ENCODE measurements around the gene NOP9.

Gene NOP9

DNA sequence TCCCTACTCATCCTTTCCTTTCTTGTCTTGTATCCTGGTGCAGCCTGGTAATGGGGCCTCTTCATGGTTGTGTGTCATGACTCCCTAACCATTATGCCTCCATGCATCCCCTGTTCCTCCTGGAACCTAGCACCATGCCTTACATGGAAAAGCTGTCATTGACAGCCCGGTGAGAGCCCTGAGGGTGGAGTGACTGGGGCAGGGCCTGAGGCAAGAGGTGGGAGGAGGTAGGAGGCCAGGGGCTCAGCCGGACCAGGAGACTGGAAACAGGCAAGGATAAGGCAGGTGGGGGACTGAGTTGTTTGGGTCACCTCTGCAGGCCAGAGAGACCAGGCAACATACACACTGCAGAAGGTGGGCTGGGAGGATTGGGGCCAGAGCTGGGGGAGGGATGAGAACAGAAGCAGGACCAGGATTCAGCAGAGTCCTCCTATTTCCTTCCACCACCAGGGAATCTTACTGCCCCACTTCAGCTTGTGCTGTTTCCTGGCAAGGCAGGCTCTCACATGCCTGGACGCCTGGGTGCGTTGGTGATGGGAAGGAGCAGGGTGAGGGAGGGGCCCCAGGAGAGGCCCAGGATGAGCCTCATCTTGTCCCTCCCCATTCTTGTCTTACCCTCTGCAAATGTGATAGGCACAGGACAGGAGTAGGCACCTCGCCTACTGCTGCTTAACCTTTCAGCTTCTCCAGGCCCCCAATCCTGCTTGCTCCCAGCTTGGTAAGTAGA is 10.1 kb downstream of the NOP9 start, which contains the start of gene LTB4R2:
Gene LTB4R2, plus strand, starts transcription at position 603 of the 727 bp plus-strand sequence. CDS start 525 bp downstream, outside the sequence.
- no peak for DNase-seq (ENCODE audit: low read depth in 3 of 3, low spot score in 1 of 3)

GRCh38 chr14:24310265-24310645 is 10.6 kb downstream of the NOP9 start:
- no peak for DNase-seq (ENCODE audit: low read depth in 3 of 3, low spot score in 1 of 3)

GRCh38 chr14:24310646-24311604 is 11.3 kb downstream of the NOP9 start, which contains the start of gene LTB4R:
Gene LTB4R (plus strand): TSS chr14:24311502. CDS start chr14:24315652, 4,150 bp downstream.
- peak in 2 of 3 donors; percentile 24 to 40 for DNase-seq (ENCODE audit: low read depth in 3 of 3, low spot score in 1 of 3)

DNA sequence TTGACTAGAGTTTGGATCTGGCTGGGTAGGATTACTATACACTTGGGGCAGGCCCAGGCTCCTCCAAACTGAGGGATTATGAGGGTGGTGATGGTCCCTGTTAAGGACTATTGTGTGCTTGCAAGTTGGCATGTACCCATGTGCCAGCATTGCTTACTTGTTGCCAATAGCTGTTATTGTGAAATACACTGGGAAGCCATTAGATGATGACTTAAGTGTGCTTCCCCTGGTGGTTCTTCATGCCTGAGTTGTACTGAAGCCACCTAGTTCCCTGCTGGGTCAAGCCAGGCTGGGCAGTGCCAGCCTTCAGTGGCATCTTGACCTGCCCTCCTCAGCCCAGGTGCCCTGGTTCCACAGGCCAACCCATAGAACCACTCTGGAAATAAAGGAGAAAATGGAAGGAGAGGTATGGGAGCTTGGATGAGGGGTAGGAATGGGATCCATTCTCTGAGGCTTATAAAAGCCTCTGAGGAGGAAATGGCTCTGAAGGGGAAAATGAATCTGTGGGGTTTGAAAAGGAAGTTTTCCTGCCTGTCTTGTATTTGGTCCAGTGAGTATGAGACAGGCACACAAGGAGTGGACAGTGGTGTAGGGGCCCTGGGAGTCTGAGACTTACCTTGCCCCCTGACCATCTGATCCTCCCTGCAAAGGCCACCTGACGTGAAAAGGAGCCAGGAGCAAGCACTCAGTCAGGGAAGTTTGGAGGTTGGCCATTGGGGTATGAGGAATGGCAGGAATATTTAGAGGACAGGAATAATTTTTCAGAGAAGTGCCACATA is 12.4 kb downstream of the NOP9 start:
- no peak for DNase-seq (ENCODE audit: low read depth in 3 of 3, low spot score in 1 of 3)

DNA sequence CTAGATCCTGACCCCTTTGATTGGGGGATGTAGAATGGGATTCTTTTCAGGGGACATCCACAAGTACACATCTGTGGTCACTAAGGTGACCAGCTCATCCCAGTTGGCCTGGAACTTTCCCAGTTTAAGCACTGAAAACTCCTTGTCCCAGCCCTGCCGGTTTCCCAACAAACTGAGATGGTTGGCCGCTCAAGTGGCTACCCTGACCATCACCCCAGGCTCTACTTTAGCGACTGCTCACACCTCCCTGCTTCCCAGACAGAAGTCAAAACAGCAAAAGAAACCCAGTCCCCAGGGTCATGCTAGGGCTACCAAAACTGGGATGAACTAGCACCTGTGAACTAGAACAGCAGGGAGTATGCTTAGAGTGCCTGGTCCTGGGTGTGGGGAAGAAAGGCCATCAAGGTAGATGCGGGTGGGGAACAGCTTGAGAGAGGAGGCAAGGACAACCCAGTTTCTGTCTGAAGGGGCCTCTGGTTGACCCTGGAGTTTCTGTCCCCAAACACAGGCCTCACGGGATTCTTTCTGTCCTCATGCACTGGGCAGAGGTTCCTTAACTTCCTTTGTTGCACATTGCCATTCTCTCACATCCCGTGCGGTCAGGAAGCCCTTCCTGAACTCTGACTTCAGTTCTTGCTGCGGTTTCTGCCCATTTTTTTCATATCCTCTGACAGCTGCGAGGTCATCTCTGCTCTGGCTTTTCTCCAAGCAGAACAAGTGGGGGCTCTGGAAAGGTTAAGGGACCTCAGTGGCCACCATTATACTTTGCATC is 13.3 kb downstream of the NOP9 start:
- DNase-seq (ENCODE audit: low read depth in 3 of 3, low spot score in 1 of 3), result no peak

GRCh38 chr14:24313913-24314312 is 14.3 kb downstream of the NOP9 start:
- no peak for DNase-seq (ENCODE audit: low read depth in 3 of 3, low spot score in 1 of 3)

DNA sequence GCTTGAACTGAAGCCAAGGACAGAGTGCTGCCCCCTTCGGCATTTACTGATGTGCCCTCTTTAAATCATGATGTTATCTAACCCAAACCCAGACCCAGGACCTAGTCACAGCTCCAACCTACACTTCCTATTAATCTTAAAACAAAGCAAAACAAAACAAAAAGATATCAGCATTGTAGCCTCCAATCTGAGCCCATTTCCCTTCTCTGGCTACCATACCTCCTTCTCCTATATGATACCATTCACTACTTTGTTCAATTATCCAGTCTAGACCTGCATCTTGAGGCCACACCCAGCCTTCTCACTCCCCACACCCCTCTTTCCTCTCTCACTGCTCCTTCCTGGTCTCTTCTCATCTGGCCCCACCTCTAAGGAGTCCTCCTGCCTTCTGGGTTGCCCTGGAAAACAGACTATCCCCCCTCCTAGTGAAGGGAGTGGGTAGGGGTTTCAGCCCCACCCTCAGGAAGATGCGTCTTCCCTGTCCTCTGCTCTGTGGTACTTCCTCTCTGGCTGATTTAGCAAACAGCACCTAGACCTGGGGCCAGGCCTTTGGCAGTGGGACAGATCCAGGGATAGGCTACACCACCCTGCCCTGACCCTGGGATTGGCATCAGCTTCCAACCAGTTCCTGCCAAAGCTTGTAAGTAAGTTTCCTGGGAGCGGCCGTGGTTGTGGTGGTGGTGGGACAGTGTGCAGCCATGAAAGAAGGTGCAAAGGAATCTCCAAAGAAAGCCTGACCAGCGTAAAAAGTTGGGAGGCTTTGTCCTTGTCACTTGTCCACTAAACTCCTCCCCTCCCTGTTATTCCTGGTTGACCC is 14.9 kb downstream of the NOP9 start:
- DNase-seq (ENCODE audit: low read depth in 3 of 3, low spot score in 1 of 3), result no peak

DNA sequence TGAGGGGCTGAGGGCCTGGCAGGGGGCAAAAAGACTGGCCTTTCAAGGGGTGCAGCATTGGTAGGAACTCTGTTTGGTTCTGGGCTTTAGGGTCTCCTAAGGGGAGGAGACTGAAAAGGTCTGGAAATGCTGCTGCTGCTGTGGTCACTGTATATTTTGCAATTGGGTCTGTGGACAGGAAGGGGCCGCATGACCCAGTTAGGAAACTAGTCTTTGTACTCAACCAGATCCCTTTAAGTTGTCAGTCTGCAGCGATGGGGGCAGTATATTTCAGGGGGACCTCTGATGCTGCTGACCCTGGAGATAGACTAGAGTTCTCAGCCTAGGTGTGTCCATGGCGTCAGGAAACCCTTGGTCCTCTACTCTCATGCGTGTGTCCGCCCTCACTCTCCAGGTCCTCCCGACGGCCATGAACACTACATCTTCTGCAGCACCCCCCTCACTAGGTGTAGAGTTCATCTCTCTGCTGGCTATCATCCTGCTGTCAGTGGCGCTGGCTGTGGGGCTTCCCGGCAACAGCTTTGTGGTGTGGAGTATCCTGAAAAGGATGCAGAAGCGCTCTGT is 15.7 kb downstream of the NOP9 start:
- DNase-seq (ENCODE audit: low read depth in 3 of 3, low spot score in 1 of 3), result no peak

- DNase-seq (ENCODE audit: low read depth in 3 of 3, low spot score in 1 of 3), result no peak
Observed at GRCh38 chr14:24315807-24316596, 16.4 kb downstream of the NOP9 start.

DNA sequence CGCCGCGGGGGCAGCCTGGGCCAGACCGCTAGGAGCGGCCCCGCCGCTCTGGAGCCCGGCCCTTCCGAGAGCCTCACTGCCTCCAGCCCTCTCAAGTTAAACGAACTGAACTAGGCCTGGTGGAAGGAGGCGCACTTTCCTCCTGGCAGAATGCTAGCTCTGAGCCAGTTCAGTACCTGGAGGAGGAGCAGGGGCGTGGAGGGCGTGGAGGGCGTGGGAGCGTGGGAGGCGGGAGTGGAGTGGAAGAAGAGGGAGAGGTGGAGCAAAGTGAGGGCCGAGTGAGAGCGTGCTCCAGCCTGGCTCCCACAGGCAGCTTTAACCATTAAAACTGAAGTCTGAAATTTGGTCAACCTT is 16.9 kb downstream of the NOP9 start:
- DNase-seq (ENCODE audit: low read depth in 3 of 3, low spot score in 1 of 3), result no peak

DNA sequence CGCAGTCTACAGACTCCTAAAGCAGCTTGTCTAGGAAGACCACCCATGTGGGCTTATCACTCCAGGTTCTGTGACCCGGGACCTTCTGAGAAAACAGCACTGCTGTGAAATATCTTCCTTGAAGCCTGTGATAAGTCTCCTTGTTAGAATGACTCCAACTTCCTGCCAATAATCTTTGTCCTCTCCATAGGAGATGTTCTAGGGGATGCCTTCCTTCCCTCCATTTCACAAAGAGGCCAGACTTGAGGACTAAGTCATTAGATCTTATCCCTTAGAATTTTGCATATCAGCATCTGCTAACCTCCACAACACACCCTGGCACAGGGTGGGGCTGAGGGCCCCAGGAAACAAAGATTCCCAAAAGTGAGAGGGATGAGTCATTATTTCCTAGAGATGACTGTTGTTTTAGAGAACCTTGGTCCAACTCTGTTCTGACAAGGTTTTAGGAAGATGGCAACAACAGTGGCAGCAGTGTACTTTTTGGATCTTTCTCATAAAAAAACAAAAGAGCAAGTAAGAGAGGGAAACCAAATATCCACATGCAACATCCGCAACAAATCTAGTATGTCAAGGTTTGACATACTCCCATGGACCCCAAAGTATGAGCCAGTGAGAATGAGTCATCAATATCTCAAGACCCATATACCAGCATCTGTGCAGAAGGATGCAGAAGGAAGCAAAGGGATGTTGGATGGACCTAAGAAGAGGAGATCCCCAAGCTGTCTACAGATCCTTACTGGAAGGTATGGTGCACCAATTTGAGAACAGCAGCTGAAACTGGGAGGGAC is 17.7 kb downstream of the NOP9 start:
- DNase-seq (ENCODE audit: low read depth in 3 of 3, low spot score in 1 of 3), result no peak

DNA sequence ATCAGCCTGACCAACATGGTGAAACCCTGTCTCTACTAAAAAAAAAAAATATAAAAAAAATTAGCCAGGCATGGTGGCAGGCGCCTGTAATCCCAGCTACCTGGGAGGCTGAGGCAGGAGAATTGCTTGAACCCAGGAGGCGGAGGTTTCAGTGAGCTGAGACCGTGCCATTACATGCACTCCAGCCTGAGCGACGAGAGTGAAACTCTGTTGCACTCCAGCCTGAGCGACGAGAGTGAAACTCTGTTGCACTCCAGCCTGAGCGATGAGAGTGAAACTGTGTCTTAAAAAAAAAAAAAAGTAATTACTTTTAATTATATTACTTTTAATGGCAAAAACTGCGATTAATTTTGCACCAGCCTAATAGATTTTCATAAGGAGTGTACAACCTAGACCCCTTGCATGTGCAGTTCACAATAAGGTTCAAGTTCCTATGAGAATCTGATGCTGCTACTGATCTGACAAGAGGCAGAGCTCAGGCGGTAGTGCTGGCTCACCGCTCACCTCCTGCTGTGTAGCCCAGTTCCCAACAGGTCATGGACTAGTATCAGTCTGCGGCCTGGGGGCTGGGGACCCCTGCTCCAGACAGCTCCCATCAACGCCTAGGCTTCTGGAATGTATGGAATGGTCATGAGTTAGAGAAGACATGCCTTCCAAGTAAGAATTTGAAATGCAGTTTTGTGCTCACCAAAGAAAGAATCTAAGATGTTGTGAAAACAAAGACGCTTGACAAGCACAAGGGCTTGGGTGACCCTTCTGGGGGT is 21.7 kb downstream of the NOP9 start:
- DNase-seq (ENCODE audit: low read depth in 3 of 3, low spot score in 1 of 3), result no peak

- no peak for DNase-seq (ENCODE audit: low read depth in 3 of 3, low spot score in 1 of 3)
Observed at GRCh38 chr14:24322672-24323071, 23.0 kb downstream of the NOP9 start.

- DNase-seq (ENCODE audit: low read depth in 3 of 3, low spot score in 1 of 3), result no peak
Observed at GRCh38 chr14:24323341-24323740, 23.7 kb downstream of the NOP9 start.

DNA sequence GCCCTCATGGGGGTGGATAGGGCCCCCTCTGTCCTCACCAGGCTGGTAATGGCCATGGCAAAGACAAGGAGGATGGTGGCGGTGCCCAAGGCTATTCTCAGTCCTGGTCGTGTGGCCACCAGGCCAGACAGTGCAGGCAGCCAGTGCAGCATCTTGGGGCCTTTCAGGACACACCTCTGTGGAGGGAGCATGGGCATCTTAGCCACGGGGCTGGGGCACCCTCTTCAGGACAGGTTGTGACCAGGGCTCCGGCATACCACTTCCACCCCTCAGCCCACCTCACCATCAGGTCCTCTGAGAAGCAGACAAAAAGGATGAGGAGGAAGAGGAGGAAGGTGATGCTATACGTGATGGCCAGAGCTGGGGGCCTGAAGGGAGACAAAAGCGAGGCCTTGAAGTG is 24.4 kb downstream of the NOP9 start:
- no peak for DNase-seq (ENCODE audit: low read depth in 3 of 3, low spot score in 1 of 3)

DNA sequence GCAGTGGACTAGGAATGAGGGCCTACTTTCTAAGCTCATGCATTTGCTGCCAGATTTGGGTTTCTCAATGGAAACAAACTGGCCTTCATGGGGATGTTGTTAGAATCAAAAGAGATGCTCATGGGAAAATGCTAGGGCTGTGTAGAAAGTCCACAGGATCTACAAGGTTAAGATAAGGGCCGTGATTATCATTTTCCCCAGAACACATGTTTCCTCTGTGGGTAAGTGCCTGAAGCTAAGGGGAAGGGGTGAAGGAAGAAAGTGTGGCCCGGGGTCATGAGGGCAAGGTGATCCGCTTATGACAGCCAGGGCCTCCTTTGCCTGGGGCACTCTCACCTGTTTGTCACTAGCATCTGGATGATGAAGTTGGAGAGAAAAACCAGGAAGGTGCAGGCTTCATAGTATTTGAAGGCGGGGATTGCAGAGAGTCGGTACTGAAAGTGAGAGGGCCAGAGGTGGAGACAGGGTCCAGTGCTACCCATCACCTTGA is 25.4 kb downstream of the NOP9 start:
- no peak for DNase-seq (ENCODE audit: low read depth in 3 of 3, low spot score in 1 of 3)

- no peak for DNase-seq (ENCODE audit: low read depth in 3 of 3, low spot score in 1 of 3)
Observed at GRCh38 chr14:24325963-24326362, 26.3 kb downstream of the NOP9 start.

Data from stimulated activated CD4-positive, alpha-beta T cell treated with anti-CD3 and anti-CD28 coated beads, TNF-alpha, amount 100 ng/mL, for 1 hour (primary cell).